ENCODE data around the gene HNRNPLL. TPM values are rescaled to one million over a fixed set of nuclear protein-coding genes. Genes with fewer than 3 reads are reported as not detected.

Gene HNRNPLL
- 10 to 100 TPM; 10.1 to 66.8 (median 30.2) TPM for total RNA-seq
- 10 to 100 TPM; 14.1 to 16.4 TPM for polyA plus RNA-seq
- 16.8 reads per million, percentile 46 among the genes with 10 or more reads in this experiment for total RNA-seq

DNA sequence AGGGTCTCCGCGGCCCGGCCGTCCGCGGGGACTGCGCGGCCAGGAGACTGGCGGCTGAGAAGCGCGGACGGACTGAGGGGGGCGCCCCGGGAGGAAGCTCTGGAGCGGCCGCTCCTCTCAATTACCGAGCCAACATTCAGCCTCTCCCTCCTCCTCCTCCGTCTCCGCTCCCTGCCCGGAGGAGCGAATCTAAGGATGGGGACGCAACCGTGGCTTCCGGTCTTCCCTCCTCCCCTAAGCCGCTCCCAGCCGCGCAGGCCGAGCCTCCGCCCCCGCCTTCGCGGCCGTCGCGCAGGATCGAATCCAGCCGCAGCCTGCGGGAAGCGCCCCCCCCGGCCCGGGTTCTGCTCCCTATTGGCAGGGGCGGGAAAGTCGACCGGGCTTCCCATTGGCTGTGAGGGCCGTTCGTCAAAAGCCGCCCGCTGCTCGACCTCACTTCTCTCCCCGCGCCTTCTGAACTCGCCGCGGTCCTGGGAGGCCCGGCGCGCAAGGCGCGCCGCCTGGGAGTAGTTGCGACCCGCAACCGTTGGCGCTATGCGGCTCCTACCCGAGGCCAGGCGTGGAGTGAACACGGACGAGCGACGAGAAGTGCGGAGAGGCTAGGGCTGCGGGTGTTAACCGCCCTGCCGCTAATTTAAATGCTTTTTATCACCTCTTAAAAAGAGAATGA is at the start of gene HNRNPLL:
Gene HNRNPLL, minus strand, starts transcription at position 197 of the 670 bp plus-strand sequence. CDS start 302 bp downstream, outside the sequence.
- DNase-seq, result peak; percentile 86 to 98 (median 91)
- Mint-ChIP-seq H3K27ac (peak within 1 kb of the TSS; percentile 82 to 94 (median 90)), H3K36me3 (peaks cover 0 to 4% (median 0%) of the 10 kb centered on the region in 5 donors), H3K27me3 (no peaks in the 10 kb centered on the region), H3K4me3 (peak within 1 kb of the TSS; percentile 88 to 97 (median 95)), H3K9me3 (no peaks in the 10 kb centered on the region), H3K4me1 (peaks cover 29 to 57% (median 50%) of the 10 kb centered on the region in 7 donors)
- ATAC-seq, result peak; percentile 91
- CTCF ChIA-PET, result interaction anchor here (0.9 to 3.8 kb wide), 15 partner anchors 8 to 141 kb away, joined by 3 to 16 read pairs (median 6); partner anchors contain the start of gene GALM
- peak within 1 kb of the TSS; percentile 72 for H3K27ac ChIP-seq (ENCODE audit: low read depth, low read length)
- intact Hi-C loops (cut with micrococcal nuclease), result loop anchor here (1.0 to 5.0 kb wide), 18 partner anchors 13 to 519 kb away; partner anchors contain the start of genes ATL2 (in 2 of the 2), SOS1 (in 2 of the 2), SRSF7 (in 2 of the 2) and GEMIN6 (in 1 of the 2)
- H3K4me1 ChIP-seq (ENCODE audit: control insufficient read depth in 2 of 2, insufficient read depth in 2 of 2, low read length in 2 of 2), result peaks cover 11 to 15% of the 10 kb centered on the region in 2 donors
- peak within 1 kb of the TSS; percentile 86 for H3K4me3 ChIP-seq (ENCODE audit: low read length)
- peaks cover 0 to 11% (median 0%) of the 10 kb centered on the region in 3 experiments for H3K36me3 ChIP-seq (ENCODE audit: control insufficient read depth in 2 of 3, insufficient read depth in 3 of 3, low read length in 3 of 3)
- POLR2A ChIA-PET, result interaction anchor here (0.6 to 6.4 kb wide), 9 partner anchors 21 to 148 kb away, joined by 3 to 61 read pairs (median 5); partner anchors contain the start of genes GALM and SRSF7
- no peaks in the 10 kb centered on the region for H3K9me3 ChIP-seq (ENCODE audit: control insufficient read depth in 2 of 3, low read length in 3 of 3)
- no peaks in the 10 kb centered on the region for H3K27me3 ChIP-seq (ENCODE audit: control insufficient read depth in 2 of 2, insufficient read depth in 2 of 2, low read length in 2 of 2)

DNA sequence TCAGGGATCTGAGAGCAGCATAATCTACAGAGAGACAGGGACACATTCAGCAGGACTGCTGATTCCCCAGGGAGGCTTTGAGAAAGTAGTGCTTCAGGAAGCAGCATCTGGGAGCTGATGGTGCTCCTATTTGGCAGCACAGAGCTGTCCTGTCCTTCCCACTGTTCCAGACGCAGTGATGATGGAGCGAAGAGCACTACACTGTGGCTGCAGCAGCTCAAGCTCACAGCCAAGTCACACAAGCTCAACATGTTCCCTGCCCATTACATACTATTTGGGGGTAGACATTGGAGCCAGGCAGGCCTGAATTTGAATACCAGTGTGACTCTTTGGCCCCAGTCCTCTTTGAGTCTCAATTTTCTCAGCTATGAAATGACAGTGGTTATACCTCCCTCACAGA is 48.0 kb upstream of the HNRNPLL start:
- peaks cover 20 to 67% (median 37%) of the 10 kb centered on the region in 7 donors for H3K4me1 Mint-ChIP-seq

DNA sequence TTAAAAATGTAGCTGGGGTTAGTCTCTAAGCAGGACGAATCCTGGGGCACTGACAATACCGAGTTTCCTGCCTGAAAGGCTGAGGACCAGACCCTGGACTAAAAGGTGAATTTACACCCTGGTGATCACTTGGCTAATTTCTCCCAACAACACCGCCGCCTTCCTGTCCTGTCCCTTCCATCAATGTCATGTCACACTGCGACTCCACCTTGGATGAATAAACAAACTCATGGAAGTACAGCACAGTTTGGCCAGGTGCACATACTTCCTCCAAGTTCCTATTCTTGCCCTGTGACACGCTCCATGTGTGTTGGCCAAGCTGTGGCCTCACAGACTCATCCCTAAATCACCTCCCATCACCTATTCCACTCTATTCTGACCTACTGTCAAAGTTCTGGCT is 47.3 kb upstream of the HNRNPLL start:
- H3K4me1 ChIP-seq (ENCODE audit: control insufficient read depth in 2 of 2, insufficient read depth in 2 of 2, low read length in 2 of 2), result peaks cover 0 to 32% of the 10 kb centered on the region in 2 donors

More for the DNA sequence above, 48.0 kb upstream of the HNRNPLL start:
- H3K27me3 ChIP-seq (ENCODE audit: control insufficient read depth in 2 of 2, insufficient read depth in 2 of 2, low read length in 2 of 2), result no peaks in the 10 kb centered on the region
- peaks cover 0 to 34% of the 10 kb centered on the region in 2 donors for H3K4me1 ChIP-seq (ENCODE audit: control insufficient read depth in 2 of 2, insufficient read depth in 2 of 2, low read length in 2 of 2)
- Mint-ChIP-seq H3K4me3 (peak overlapping the region in 1 of 10 donors; percentile 24), H3K27me3 (no peaks in the 10 kb centered on the region), H3K27ac (peak overlapping the region in 1 of 9 donors; percentile 79), H3K9me3 (peaks cover 0 to 13% (median 0%) of the 10 kb centered on the region in 11 donors), H3K36me3 (peaks cover 0 to 25% (median 0%) of the 10 kb centered on the region in 5 donors)
- H3K9me3 ChIP-seq (ENCODE audit: control insufficient read depth in 2 of 3, low read length in 3 of 3), result no peaks in the 10 kb centered on the region
- ChIA-PET POLR2A (interaction anchor here (1.0 to 3.3 kb wide), 2 partner anchors 16 to 47 kb away, joined by 3 to 23 read pairs; partner anchors contain the start of gene GALM), CTCF (interaction anchor here (0.6 kb wide), 1 partner anchor 16 kb away, joined by 3 read pairs; no protein-coding TSS in a partner anchor)
- intact Hi-C loops (cut with micrococcal nuclease), result no loop called here
- H3K4me3 ChIP-seq (ENCODE audit: low read length), result no peak overlapping the region
- H3K27ac ChIP-seq (ENCODE audit: low read depth, low read length), result no peak overlapping the region
- ATAC-seq (no peak), DNase-seq (no peak)
- no peaks in the 10 kb centered on the region for H3K36me3 ChIP-seq (ENCODE audit: control insufficient read depth in 2 of 3, insufficient read depth in 3 of 3, low read length in 3 of 3)

DNA sequence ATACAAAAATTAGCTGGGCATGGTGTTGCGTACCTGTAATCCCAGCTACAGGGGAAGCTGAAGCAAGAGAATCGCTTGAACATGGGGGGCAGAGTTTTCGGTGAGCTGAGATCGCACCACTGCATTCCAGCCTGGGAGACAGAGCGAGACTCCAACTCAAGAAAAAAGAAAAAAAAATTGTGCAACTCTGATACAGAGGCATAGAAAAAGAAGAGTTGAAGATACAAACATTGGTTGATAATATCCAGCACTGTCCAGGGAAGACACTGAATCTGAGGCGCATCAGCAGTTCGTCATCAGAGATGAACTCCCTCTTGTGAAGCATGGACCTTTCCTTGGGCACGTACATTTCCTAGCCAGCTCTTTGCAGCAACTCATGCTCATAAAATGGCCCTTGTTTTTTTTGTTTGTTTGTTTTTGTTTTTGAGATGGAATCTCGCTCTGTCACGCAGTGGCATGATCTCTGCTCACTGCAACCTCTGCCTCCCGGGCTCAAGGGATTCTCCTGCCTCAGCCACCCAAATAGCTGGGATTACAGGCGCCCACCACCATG is 46.5 kb upstream of the HNRNPLL start:
- POLR2A ChIA-PET, result interaction anchor here (1.0 kb wide), 1 partner anchor 18 kb away, joined by 5 read pairs; no protein-coding TSS in a partner anchor
- no peaks in the 10 kb centered on the region for H3K27me3 ChIP-seq (ENCODE audit: control insufficient read depth in 2 of 2, insufficient read depth in 2 of 2, low read length in 2 of 2)
- H3K36me3 ChIP-seq (ENCODE audit: control insufficient read depth in 2 of 3, insufficient read depth in 3 of 3, low read length in 3 of 3), result no peaks in the 10 kb centered on the region
- intact Hi-C loops (cut with micrococcal nuclease), result no loop called here
- H3K4me3 Mint-ChIP-seq, result no peak overlapping the region
- peaks cover 0 to 25% (median 0%) of the 10 kb centered on the region in 5 donors for H3K36me3 Mint-ChIP-seq
- peaks cover 20 to 64% (median 34%) of the 10 kb centered on the region in 7 donors for H3K4me1 Mint-ChIP-seq
- peaks cover 5 to 24% of the 10 kb centered on the region in 2 donors for H3K4me1 ChIP-seq (ENCODE audit: control insufficient read depth in 2 of 2, insufficient read depth in 2 of 2, low read length in 2 of 2)
- no peaks in the 10 kb centered on the region for H3K27me3 Mint-ChIP-seq
- H3K4me3 ChIP-seq (ENCODE audit: low read length), result no peak overlapping the region
- CTCF ChIA-PET, result no interaction called here
- H3K9me3 ChIP-seq (ENCODE audit: control insufficient read depth in 2 of 3, low read length in 3 of 3), result no peaks in the 10 kb centered on the region
- H3K9me3 Mint-ChIP-seq, result peaks cover 0 to 13% (median 0%) of the 10 kb centered on the region in 11 donors
- no peak for DNase-seq
- no peak overlapping the region for H3K27ac ChIP-seq (ENCODE audit: low read depth, low read length)
- H3K27ac Mint-ChIP-seq, result no peak overlapping the region
- ATAC-seq, result no peak

More for the DNA sequence above, 47.3 kb upstream of the HNRNPLL start:
- no peak overlapping the region for H3K27ac ChIP-seq (ENCODE audit: low read depth, low read length)
- no peaks in the 10 kb centered on the region for H3K27me3 Mint-ChIP-seq
- no peak for DNase-seq
- H3K4me1 Mint-ChIP-seq, result peaks cover 20 to 66% (median 37%) of the 10 kb centered on the region in 7 donors
- H3K9me3 Mint-ChIP-seq, result peaks cover 0 to 13% (median 0%) of the 10 kb centered on the region in 11 donors
- no peak overlapping the region for H3K4me3 Mint-ChIP-seq
- no peak overlapping the region for H3K4me3 ChIP-seq (ENCODE audit: low read length)
- ChIA-PET POLR2A (interaction anchor here (1.0 kb wide), 2 partner anchors 17 to 47 kb away, joined by 3 to 5 read pairs; no protein-coding TSS in a partner anchor), CTCF (no interaction called here)
- intact Hi-C loops (cut with micrococcal nuclease), result no loop called here
- no peaks in the 10 kb centered on the region for H3K9me3 ChIP-seq (ENCODE audit: control insufficient read depth in 2 of 3, low read length in 3 of 3)
- H3K36me3 ChIP-seq (ENCODE audit: control insufficient read depth in 2 of 3, insufficient read depth in 3 of 3, low read length in 3 of 3), result no peaks in the 10 kb centered on the region
- no peak for ATAC-seq
- no peaks in the 10 kb centered on the region for H3K27me3 ChIP-seq (ENCODE audit: control insufficient read depth in 2 of 2, insufficient read depth in 2 of 2, low read length in 2 of 2)
- peaks cover 0 to 25% (median 0%) of the 10 kb centered on the region in 5 donors for H3K36me3 Mint-ChIP-seq
- H3K27ac Mint-ChIP-seq, result peak overlapping the region in 1 of 9 donors; percentile 38

DNA sequence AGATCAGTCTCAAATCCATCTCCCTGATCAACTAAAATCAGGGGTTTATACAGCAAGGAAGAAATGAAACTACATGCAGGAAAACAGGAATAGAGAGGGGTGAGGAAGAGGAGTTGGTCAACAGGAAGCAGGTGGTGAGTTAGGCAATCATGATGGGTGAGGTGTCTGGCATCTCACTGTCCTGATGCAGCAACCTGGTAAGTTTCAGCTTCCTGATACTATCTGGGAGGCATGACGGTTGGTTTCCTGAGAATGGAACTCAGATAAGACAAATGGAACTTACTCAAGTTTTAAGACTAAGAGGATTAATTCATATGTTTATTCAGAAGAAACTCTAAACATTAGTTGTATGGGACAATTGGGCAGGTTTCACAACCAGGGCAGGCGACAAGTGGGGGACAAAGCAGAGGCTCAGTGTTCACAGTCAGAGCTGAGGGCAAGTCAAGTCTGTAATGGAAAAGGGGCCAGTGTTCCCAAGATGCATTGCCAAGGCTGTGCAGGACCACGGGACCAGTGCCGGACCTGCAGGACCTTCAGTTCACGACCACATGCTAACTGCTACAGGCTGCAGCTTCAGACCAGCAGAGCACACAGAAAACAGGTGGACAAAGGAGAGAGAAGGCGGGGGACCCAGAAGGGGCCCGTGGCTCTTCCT is 45.5 kb upstream of the HNRNPLL start:
- no peaks in the 10 kb centered on the region for H3K27me3 ChIP-seq (ENCODE audit: control insufficient read depth in 2 of 2, insufficient read depth in 2 of 2, low read length in 2 of 2)
- H3K4me1 Mint-ChIP-seq, result peaks cover 23 to 60% (median 32%) of the 10 kb centered on the region in 7 donors
- intact Hi-C loops (cut with micrococcal nuclease), result no loop called here
- no peaks in the 10 kb centered on the region for H3K9me3 ChIP-seq (ENCODE audit: control insufficient read depth in 2 of 3, low read length in 3 of 3)
- ATAC-seq, result peak; percentile 31
- peak overlapping the region in 2 of 10 donors; percentile 14 to 52 for H3K4me3 Mint-ChIP-seq
- no peak overlapping the region for H3K27ac ChIP-seq (ENCODE audit: low read depth, low read length)
- no peaks in the 10 kb centered on the region for H3K36me3 ChIP-seq (ENCODE audit: control insufficient read depth in 2 of 3, insufficient read depth in 3 of 3, low read length in 3 of 3)
- ChIA-PET POLR2A (no interaction called here), CTCF (no interaction called here)
- H3K4me3 ChIP-seq (ENCODE audit: low read length), result no peak overlapping the region
- H3K27ac Mint-ChIP-seq, result peak overlapping the region in 7 of 9 donors; percentile 2 to 80 (median 73)
- H3K9me3 Mint-ChIP-seq, result peaks cover 0 to 13% (median 0%) of the 10 kb centered on the region in 11 donors
- H3K36me3 Mint-ChIP-seq, result peaks cover 0 to 29% (median 0%) of the 10 kb centered on the region in 5 donors
- no peak for DNase-seq
- H3K4me1 ChIP-seq (ENCODE audit: control insufficient read depth in 2 of 2, insufficient read depth in 2 of 2, low read length in 2 of 2), result peaks cover 6 to 20% of the 10 kb centered on the region in 2 donors
- no peaks in the 10 kb centered on the region for H3K27me3 Mint-ChIP-seq
